Mesendoderm (in vitro differentiated cells): ENCODE data around the gene RAB6B. TPM values are rescaled to one million over a fixed set of nuclear protein-coding genes. Genes with fewer than 3 reads are reported as not detected.

Source experiments
- DNase-seq: peaks from one replicate; pipeline ENCODE4 v3.0.0; 2013
- H2AK5ac ChIP-seq: 2 replicates; pipeline ENCODE4 v1.6.1; 2013; ENCODE audit warnings: low read length, inconsistent platforms
- H2BK120ac ChIP-seq: 2 replicates; pipeline ENCODE4 v1.6.1; 2013; ENCODE audit warnings: low read depth, mild to moderate bottlenecking, low read length, moderate library complexity, mixed read lengths
- H2BK15ac ChIP-seq: replicated peaks from 2 replicates; pipeline ENCODE4 v1.6.1; 2013; ENCODE audit warnings: low read depth, mild to moderate bottlenecking, moderate library complexity
- H2BK5ac ChIP-seq: 2 replicates; pipeline ENCODE4 v1.6.1; 2013; ENCODE audit warnings: low read length, inconsistent platforms
- H3K18ac ChIP-seq: 2 replicates; pipeline ENCODE4 v1.6.1; 2013; ENCODE audit warnings: mild to moderate bottlenecking, low read length, mixed read lengths
- H3K23ac ChIP-seq: one replicate; pipeline ENCODE4 v1.6.1; 2013; ENCODE audit warnings: low read length
- H3K27ac ChIP-seq: 2 replicates; pipeline ENCODE4 v1.5.1; 2013; ENCODE audit warnings: low read depth, mild to moderate bottlenecking, inconsistent platforms, low read length, moderate library complexity
- H3K27me3 ChIP-seq: 2 replicates; pipeline ENCODE4 v1.6.1; 2013; ENCODE audit warnings: low read length, control low read depth, mild to moderate bottlenecking, inconsistent platforms; ENCODE audit not compliant: insufficient read depth, poor library complexity
- H3K36me3 ChIP-seq: 2 replicates; pipeline ENCODE4 v1.6.1; 2013; ENCODE audit warnings: low read length, inconsistent platforms; ENCODE audit not compliant: control insufficient read depth, insufficient read depth
- H3K4ac ChIP-seq: one replicate; pipeline ENCODE4 v1.6.1; 2013; ENCODE audit warnings: low read depth, mild to moderate bottlenecking, low read length, moderate library complexity
- H3K4me1 ChIP-seq: 2 replicates; pipeline ENCODE4 v1.6.1; 2013; ENCODE audit warnings: low read depth, low read length, inconsistent platforms; ENCODE audit not compliant: control insufficient read depth
- H3K4me2 ChIP-seq: 2 replicates; pipeline ENCODE4 v1.6.1; 2013; ENCODE audit warnings: low read length
- H3K4me3 ChIP-seq: 2 replicates; pipeline ENCODE4 v1.5.1; 2013; ENCODE audit warnings: mild to moderate bottlenecking, low read length
- H3K56ac ChIP-seq: one replicate; pipeline ENCODE4 v1.6.1; 2013; ENCODE audit warnings: low read length
- H3K79me1 ChIP-seq: 2 replicates; pipeline ENCODE4 v1.6.1; 2013; ENCODE audit warnings: low read length, inconsistent platforms
- H3K79me2 ChIP-seq: 2 replicates; pipeline ENCODE4 v1.6.1; 2013; ENCODE audit warnings: mild to moderate bottlenecking, low read length; ENCODE audit not compliant: control insufficient read depth, insufficient read depth
- H3K9ac ChIP-seq: 2 replicates; pipeline ENCODE4 v1.6.1; 2013; ENCODE audit warnings: low read length, inconsistent platforms
- H4K5ac ChIP-seq: one replicate; pipeline ENCODE4 v1.6.1; 2013; ENCODE audit warnings: low read length
- H4K8ac ChIP-seq: one replicate; pipeline ENCODE4 v1.6.1; 2013; ENCODE audit warnings: low read depth, mild to moderate bottlenecking, control low read depth, low read length, moderate library complexity
- WGBS: extraction: QIAGEN DNeasy Blood & Tissue Kit; methylation state at CpG from one replicate; pipeline ENCODE4 v1.1.7; 2013; ENCODE audit warnings: low lambda C conversion rate, missing lambda C conversion rate; ENCODE audit not compliant: insufficient coverage; ENCODE audit errors: extremely low coverage; 5-methylcytosine and 5-hydroxymethylcytosine counted together
- polyA plus RNA-seq, 2 experiments: library from polyadenylated mRNA; stranded (reverse); fragments of 200-250 nt; gene quantifications; one replicate each; pipeline ENCODE4 v1.2.3, GENCODE V29; 2013

The RAB6B gene
- 2.0 TPM for polyA plus RNA-seq (2013, experiment 1 of 2)
- 2.7 TPM for polyA plus RNA-seq (2013, experiment 2 of 2)

- Histone ChIP-seq H2AK5ac (no peak within 1 kb of the TSS), H4K5ac (no peak within 1 kb of the TSS), H3K36me3 (no peaks in the 10 kb centered on the region), H3K4me3 (peak within 1 kb of the TSS; percentile 48), H3K79me2 (no peaks in the 10 kb centered on the region), H3K18ac (no peak within 1 kb of the TSS), H3K56ac (peak within 1 kb of the TSS; percentile 86), H2BK120ac (no peak within 1 kb of the TSS), H3K9ac (peak within 1 kb of the TSS; percentile 70), H4K8ac (no peak within 1 kb of the TSS), H3K4ac (no peak within 1 kb of the TSS), H2BK15ac (no peak within 1 kb of the TSS), H2BK5ac (no peak within 1 kb of the TSS), H3K4me1 (no peaks in the 10 kb centered on the region), H3K79me1 (no peaks in the 10 kb centered on the region), H3K4me2 (peak within 1 kb of the TSS; percentile 66), H3K23ac (no peak within 1 kb of the TSS), H3K27ac (no peak within 1 kb of the TSS), H3K27me3 (peaks cover 11% of the 10 kb centered on the region)
- DNase-seq = peak; percentile 56
- no CpG with 5 or more reads among the region's 80 CpGs for WGBS
These were observed at the start of gene RAB6B for GRCh38 chr3:133895208-133896001. RAB6B (minus strand) TSS chr3:133895882; CDS start chr3:133895466, 416 bp downstream.

DNA sequence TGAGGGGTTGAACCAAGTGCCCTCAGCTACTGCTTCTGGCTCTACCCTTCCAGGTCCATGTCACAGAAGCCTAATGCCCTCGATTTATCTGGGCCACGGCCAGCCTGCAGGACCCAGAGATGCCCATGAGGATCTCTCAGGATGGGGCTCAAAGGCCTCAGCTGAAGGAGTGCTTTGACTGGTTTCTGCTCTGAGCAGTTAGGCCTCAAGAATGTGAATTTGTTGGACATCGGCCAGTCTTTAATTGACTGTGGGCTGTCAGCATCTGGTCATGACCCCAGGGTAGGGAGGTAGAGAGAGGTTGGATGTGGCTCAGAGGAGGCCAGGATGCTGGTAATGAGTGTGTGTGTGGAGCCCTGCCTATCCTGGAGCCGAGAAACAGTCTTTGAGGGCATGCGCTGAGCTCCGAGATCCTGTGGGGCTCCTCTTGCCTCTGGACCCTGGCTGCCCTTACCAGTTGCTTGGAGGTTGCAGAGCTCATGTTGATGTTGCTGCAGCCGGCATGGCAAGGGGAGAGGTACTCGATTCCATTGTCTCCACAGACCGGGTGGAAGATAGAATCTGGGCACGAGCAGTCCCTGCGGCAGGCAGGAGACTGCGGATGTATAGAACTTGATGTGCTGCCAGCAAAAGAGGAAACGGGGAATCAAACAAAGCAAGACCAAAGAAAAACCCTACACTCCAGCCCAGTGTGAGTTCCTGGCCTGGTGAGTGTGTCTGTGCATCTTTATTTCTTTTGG, 49.1 kb upstream of the RAB6B start:
- no peaks in the 10 kb centered on the region for H3K27me3 ChIP-seq
- H2BK5ac ChIP-seq = no peak overlapping the region
- H3K4me1 ChIP-seq = no peaks in the 10 kb centered on the region
- no peak overlapping the region for H3K23ac ChIP-seq
- H3K79me1 ChIP-seq = no peaks in the 10 kb centered on the region
- no peak overlapping the region for H4K8ac ChIP-seq
- H2AK5ac ChIP-seq = no peak overlapping the region
- no peak overlapping the region for H4K5ac ChIP-seq
- no peak for DNase-seq
- no peak overlapping the region for H3K4ac ChIP-seq
- no peak overlapping the region for H3K56ac ChIP-seq
- H3K9ac ChIP-seq = no peak overlapping the region
- H3K79me2 ChIP-seq = no peaks in the 10 kb centered on the region
- H2BK120ac ChIP-seq = no peak overlapping the region
- H3K36me3 ChIP-seq = peaks cover 12% of the 10 kb centered on the region
- H3K4me2 ChIP-seq = no peak overlapping the region
- WGBS = no CpG with 5 or more reads among the region's 13 CpGs
- H3K18ac ChIP-seq = no peak overlapping the region
- H2BK15ac ChIP-seq = no peak overlapping the region
- no peak overlapping the region for H3K27ac ChIP-seq
- H3K4me3 ChIP-seq = no peak overlapping the region

GRCh38 chr3:133944181-133944580, 48.5 kb upstream of the RAB6B start:
- Histone ChIP-seq H3K9ac (no peak overlapping the region), H3K79me1 (no peaks in the 10 kb centered on the region), H3K27me3 (no peaks in the 10 kb centered on the region), H3K36me3 (peaks cover 12% of the 10 kb centered on the region), H3K56ac (no peak overlapping the region), H3K18ac (no peak overlapping the region), H3K23ac (no peak overlapping the region), H3K27ac (no peak overlapping the region), H3K4ac (no peak overlapping the region), H3K4me2 (no peak overlapping the region), H2BK15ac (no peak overlapping the region), H4K5ac (no peak overlapping the region), H2AK5ac (no peak overlapping the region), H2BK5ac (no peak overlapping the region), H3K4me3 (no peak overlapping the region), H3K79me2 (no peaks in the 10 kb centered on the region), H3K4me1 (no peaks in the 10 kb centered on the region), H4K8ac (no peak overlapping the region), H2BK120ac (no peak overlapping the region)
- WGBS = no CpG with 5 or more reads among the region's 2 CpGs
- no peak for DNase-seq

DNA sequence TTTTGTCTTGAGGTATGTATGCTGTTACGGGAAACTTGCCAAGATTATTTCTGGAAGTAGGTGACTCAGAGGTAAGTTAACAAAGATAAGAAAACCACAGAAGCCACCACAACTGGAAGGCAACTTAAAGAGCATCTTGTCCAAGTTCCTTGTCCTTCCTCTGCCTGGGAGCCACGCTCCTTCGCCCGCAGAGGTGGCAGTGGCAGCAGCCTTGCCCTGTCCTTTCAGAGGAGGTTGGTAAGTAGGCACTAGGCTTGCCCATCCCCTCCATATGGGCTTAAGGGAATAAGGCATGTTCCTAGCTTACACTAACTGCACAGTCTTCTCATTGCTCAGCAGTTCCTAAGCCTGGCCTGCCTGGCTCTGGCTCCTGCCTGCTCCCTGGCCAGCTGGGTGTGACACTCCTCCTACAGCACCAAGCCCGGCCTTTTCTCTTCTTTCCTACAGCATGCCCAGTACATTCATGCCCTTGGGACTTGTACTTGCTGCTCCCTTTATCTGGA, 48.0 kb upstream of the RAB6B start:
- no peak overlapping the region for H3K27ac ChIP-seq
- no CpG with 5 or more reads among the region's 5 CpGs for WGBS
- no peak overlapping the region for H3K18ac ChIP-seq
- no peak overlapping the region for H3K4me3 ChIP-seq
- H2BK5ac ChIP-seq = no peak overlapping the region
- no peak overlapping the region for H3K9ac ChIP-seq
- H3K79me2 ChIP-seq = no peaks in the 10 kb centered on the region
- no peak overlapping the region for H3K56ac ChIP-seq
- H4K5ac ChIP-seq = no peak overlapping the region
- H3K4me1 ChIP-seq = no peaks in the 10 kb centered on the region
- H3K79me1 ChIP-seq = no peaks in the 10 kb centered on the region
- H2BK120ac ChIP-seq = no peak overlapping the region
- no peak overlapping the region for H2AK5ac ChIP-seq
- no peak overlapping the region for H3K4ac ChIP-seq
- H3K36me3 ChIP-seq = peaks cover 12% of the 10 kb centered on the region
- H4K8ac ChIP-seq = no peak overlapping the region
- no peak overlapping the region for H2BK15ac ChIP-seq
- no peak overlapping the region for H3K23ac ChIP-seq
- no peak overlapping the region for H3K4me2 ChIP-seq
- H3K27me3 ChIP-seq = no peaks in the 10 kb centered on the region
- DNase-seq = no peak

- Histone ChIP-seq H3K79me1 (no peaks in the 10 kb centered on the region), H3K4me1 (no peaks in the 10 kb centered on the region), H3K4me3 (no peak overlapping the region), H3K9ac (no peak overlapping the region), H3K79me2 (no peaks in the 10 kb centered on the region), H2BK120ac (no peak overlapping the region), H2AK5ac (no peak overlapping the region), H4K5ac (no peak overlapping the region), H3K18ac (no peak overlapping the region), H2BK15ac (no peak overlapping the region), H3K4ac (no peak overlapping the region), H3K36me3 (peaks cover 12% of the 10 kb centered on the region), H3K27ac (no peak overlapping the region), H3K23ac (no peak overlapping the region), H3K27me3 (no peaks in the 10 kb centered on the region), H2BK5ac (no peak overlapping the region), H4K8ac (no peak overlapping the region), H3K4me2 (no peak overlapping the region), H3K56ac (no peak overlapping the region)
- DNase-seq = no peak
- no CpG with 5 or more reads among the region's 2 CpGs for WGBS
These were observed 47.4 kb upstream of the RAB6B start for GRCh38 chr3:133943031-133943535.
